GM13976 (cell line): ENCODE data around the gene CMC2.

Experiments used
- DNase-seq: peaks from one replicate; pipeline ENCODE4 v3.0.0; 2012; ENCODE audit warnings: low spot score
- CTCF ChIP-seq: IDR thresholded peaks from 2 replicates; pipeline ENCODE4 v1.5.1; 2012; ENCODE audit warnings: borderline replicate concordance, mild to moderate bottlenecking; ENCODE audit not compliant: insufficient read depth; ENCODE audit errors: extremely low read depth, missing control alignments, control extremely low read depth
- in situ Hi-C: fragments of 300-500 bp; cut with MboI; formaldehyde crosslinking; loops from one replicate; pipeline ENCODE4 v1.12.0; 2022; ENCODE audit warnings: low sequenced_read_pairs, mixed read lengths, inconsistent platforms; ENCODE audit not compliant: unreplicated experiment

Gene CMC2

GRCh38 chr16:81014672-81015071, 8.0 kb upstream of the CMC2 start:
- in situ Hi-C loops, result no loop called here
- no peak for TF ChIP-seq CTCF
- DNase-seq, result no peak

GRCh38 chr16:81012974-81013373, 6.3 kb upstream of the CMC2 start:
- TF ChIP-seq CTCF, result no peak
- in situ Hi-C loops, result no loop called here

GRCh38 chr16:81008505-81008789, 1.8 kb upstream of the CMC2 start:
- in situ Hi-C loops, result no loop called here
- DNase-seq, result no peak
- TF ChIP-seq CTCF, result no peak

More at GRCh38 chr16:81012974-81013373, 6.3 kb upstream of the CMC2 start:
- DNase-seq, result no peak

- in situ Hi-C loops, result no loop called here
- TF ChIP-seq CTCF, result no peak
- DNase-seq, result peak; percentile 63
Observed at GRCh38 chr16:81006211-81006812, 373 bp downstream of the CMC2 start.

GRCh38 chr16:81005610-81006161, 999 bp downstream of the CMC2 start:
- DNase-seq, result no peak
- no peak for TF ChIP-seq CTCF
- in situ Hi-C loops, result no loop called here

GRCh38 chr16:81004646-81005353, 1.9 kb downstream of the CMC2 start:
- in situ Hi-C loops, result no loop called here
- DNase-seq, result no peak
- TF ChIP-seq CTCF, result peak; percentile 43
